HepG2 (cell line): Measurements from ENCODE around the gene ISLR2. TPM values are rescaled to one million over a fixed set of nuclear protein-coding genes. Genes with fewer than 3 reads are reported as not detected.

ENCODE experiments used
- ATF1 ChIP-seq: IDR thresholded peaks from 2 replicates; pipeline ENCODE4 v1.6.1; 2016; ENCODE audit warnings: mild to moderate bottlenecking, control low read depth
- ATF5 ChIP-seq: sonication (generic); formaldehyde crosslinking; IDR thresholded peaks from 2 replicates; pipeline ENCODE4 v1.4.0; 2020; ENCODE audit warnings: mild to moderate bottlenecking, low read depth, missing genetic modification reagents
- CSRNP1 ChIP-seq: sonication (generic); formaldehyde crosslinking; IDR thresholded peaks from 2 replicates; pipeline ENCODE4 v1.8.1; 2023; ENCODE audit warnings: mild to moderate bottlenecking, missing genetic modification reagents
- ELF1 ChIP-seq: sonication (generic); formaldehyde crosslinking; IDR thresholded peaks from 2 replicates; pipeline ENCODE4 v1.4.0; 2020; ENCODE audit warnings: missing genetic modification reagents
- ESRRA ChIP-seq: sonication (generic); formaldehyde crosslinking; IDR thresholded peaks from 2 replicates; pipeline ENCODE4 v1.5.1; 2020; ENCODE audit warnings: mild to moderate bottlenecking, low read depth, missing genetic modification reagents
- FOXP1 ChIP-seq, 2 experiments: fragments of 450-650 bp in 1 of 2; IDR thresholded peaks; 2 replicates each; pipeline ENCODE4 v1.6.1; 2017 to 2018; ENCODE audit warnings: antibody characterized with exemption in 1 of 2
- PLRG1 ChIP-seq: fragments of 450-650 bp; conservative IDR thresholded peaks from 2 replicates; pipeline ENCODE4 v1.6.1; 2016
- PRDM4 ChIP-seq: sonication (generic); formaldehyde crosslinking; IDR thresholded peaks from 2 replicates; pipeline ENCODE4 v1.9.0; 2021; ENCODE audit warnings: missing genetic modification reagents, borderline replicate concordance
- TERF1 ChIP-seq: sonication (generic); formaldehyde crosslinking; IDR thresholded peaks from 2 replicates; pipeline ENCODE4 v1.8.0; 2022; ENCODE audit warnings: mild to moderate bottlenecking, missing genetic modification reagents, moderate library complexity
- THAP11 ChIP-seq: IDR thresholded peaks from 2 replicates; pipeline ENCODE4 v1.6.1; 2016; ENCODE audit warnings: missing biosample characterization, missing genetic modification reagents
- ZNF605 ChIP-seq: sonication (generic); formaldehyde crosslinking; IDR thresholded peaks from 2 replicates; pipeline ENCODE4 v1.8.0; 2022; ENCODE audit warnings: mild to moderate bottlenecking, missing genetic modification reagents
- polyA plus RNA-seq, 8 experiments: library from polyadenylated mRNA; depleted of rRNA in 3 of 8; stranded (reverse) in 7 of 8; unstranded in 1 of 8; fragments of >200 nt; fragmentation: Illumina TruSeq in 4 of 8; extraction: Trizol in 4 of 8; gene quantifications; 2 replicates each; pipeline versions ENCODE4 v1.2.1 to v1.2.3, GENCODE V29; 2011 to 2016; ENCODE audit warnings: low read depth in 4 of 8, missing spikeins in 1 of 8, mixed read lengths in 1 of 8; ENCODE audit not compliant: insufficient read depth in 1 of 8
- total RNA-seq, 5 experiments: library from RNA; depleted of rRNA; stranded (reverse); fragments of >200 nt; fragmentation: Illumina TruSeq; extraction: Trizol; gene quantifications; 2 replicates each; pipeline ENCODE4 v1.2.3, GENCODE V29; 2016; ENCODE audit warnings: low read depth in 1 of 5

The ISLR2 gene
- total and polyA plus RNA-seq, 2 of the 13 experiments (the other 11 are each of a cell fraction or from before 2014, with no cell fraction given): not detected

- TF ChIP-seq PRDM4: no peak
- TF ChIP-seq ATF5 (CRISPR knock-in tag): no peak
- TF ChIP-seq PLRG1: no peak
- TF ChIP-seq ELF1: no peak
- no peak for TF ChIP-seq ATF1 (CRISPR knock-in tag)
- no peak for TF ChIP-seq ESRRA (CRISPR knock-in tag)
- no peak for TF ChIP-seq ZNF605 (CRISPR knock-in tag)
- no peak for TF ChIP-seq TERF1 (CRISPR knock-in tag)
- no peak for TF ChIP-seq FOXP1 (IDR thresholded peaks at IDR 0.05)
- no peak for TF ChIP-seq FOXP1 (CRISPR knock-in tag; IDR thresholded peaks at IDR 0.05)
- no peak for TF ChIP-seq THAP11 (CRISPR knock-in tag)
- no peak for TF ChIP-seq CSRNP1 (CRISPR knock-in tag)
These were observed 16.7 kb downstream of the ISLR2 start (continued) for GRCh38 chr15:74147051-74147450.
